COLO829 (cell line): ENCODE data around the gene GNPNAT1.
"Not testable (repeated sequence)": the region's sequence is repeated elsewhere in the genome, so short reads cannot be mapped to it uniquely, and the experiment has no call there.

Experiments used
- DNase-seq: peaks from one replicate; pipeline ENCODE4 v3.0.0; 2012; ENCODE audit warnings: low spot score

Gene GNPNAT1

GRCh38 chr14:52729585-52729924 is 61.9 kb downstream of the GNPNAT1 start:
- DNase-seq: no peak

GRCh38 chr14:52729035-52729434 is 62.4 kb downstream of the GNPNAT1 start:
- not testable (repeated sequence) for DNase-seq

DNA sequence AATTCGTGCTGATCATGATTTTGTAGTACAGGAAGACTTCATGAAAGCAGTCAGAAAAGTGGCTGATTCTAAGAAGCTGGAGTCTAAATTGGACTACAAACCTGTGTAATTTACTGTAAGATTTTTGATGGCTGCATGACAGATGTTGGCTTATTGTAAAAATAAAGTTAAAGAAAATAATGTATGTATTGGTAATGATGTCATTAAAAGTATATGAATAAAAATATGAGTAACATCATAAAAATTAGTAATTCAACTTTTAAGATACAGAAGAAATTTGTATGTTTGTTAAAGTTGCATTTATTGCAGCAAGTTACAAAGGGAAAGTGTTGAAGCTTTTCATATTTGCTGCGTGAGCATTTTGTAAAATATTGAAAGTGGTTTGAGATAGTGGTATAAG is 63.9 kb downstream of the GNPNAT1 start:
- DNase-seq: not testable (repeated sequence)
